Activated T-cell treated with anti-CD3 and anti-CD28 coated beads, Interleukin-2, amount 50 U/mL, for 72 hours (primary cell): ENCODE data around the gene AHRR. TPM values are rescaled to one million over a fixed set of nuclear protein-coding genes. Genes with fewer than 3 reads are reported as not detected.

Source experiments
- ATAC-seq, 2 donors: fragments of 150-1000 bp; cut with Tn5 transposase; replicated peaks in 1 of 2; 2 replicates each; pipeline ENCODE4 v1.10.0; 2021; ENCODE audit warnings: moderate library complexity in 2 of 2, mild to moderate bottlenecking in 1 of 2
- DNase-seq, 2 donors: peaks; one replicate each; pipeline ENCODE4 v3.0.0; 2021 to 2022; ENCODE audit warnings: mixed read lengths in 1 of 2
- H3K27ac Mint-ChIP-seq: one replicate; pipeline ENCODE4 v1.8.0; 2022; ENCODE audit warnings: mild to moderate bottlenecking, moderate library complexity, mixed read lengths
- H3K27me3 Mint-ChIP-seq: one replicate; pipeline ENCODE4 v1.8.0; 2022; ENCODE audit warnings: low read depth, mixed read lengths
- H3K36me3 Mint-ChIP-seq, 2 donors: one replicate each; pipeline ENCODE4 v1.8.0; 2022; ENCODE audit warnings: mixed read lengths in 2 of 2, mild to moderate bottlenecking in 1 of 2; ENCODE audit not compliant: insufficient read depth in 2 of 2
- H3K4me1 Mint-ChIP-seq: one replicate; pipeline ENCODE4 v1.8.0; 2022; ENCODE audit warnings: low read depth, mixed read lengths
- H3K4me3 Mint-ChIP-seq, 2 donors: one replicate each; pipeline ENCODE4 v1.8.0; 2022; ENCODE audit warnings: mild to moderate bottlenecking in 2 of 2, mixed read lengths in 2 of 2, moderate library complexity in 2 of 2
- H3K9me3 Mint-ChIP-seq, 2 donors: one replicate each; pipeline ENCODE4 v1.8.0; 2022; ENCODE audit warnings: mixed read lengths in 2 of 2
- total RNA-seq, 2 donors: library from RNA; stranded (reverse); gene quantifications; one replicate each; pipeline ENCODE4 v1.2.3, GENCODE V29; 2022

The AHRR gene
- total RNA-seq, 2 donors from 2014 or later: 56.0 to 82.2 TPM

GRCh38 chr5:431711-432050 is 110.2 kb downstream of the AHRR start:
- H3K36me3 Mint-ChIP-seq: peaks cover 5 to 22% of the 10 kb centered on the region in 2 donors
- peaks cover 23% of the 10 kb centered on the region for H3K4me1 Mint-ChIP-seq
- H3K9me3 Mint-ChIP-seq: no peaks in the 10 kb centered on the region
- no peak for DNase-seq
- no peak overlapping the region for H3K27ac Mint-ChIP-seq
- ATAC-seq: no peak
- H3K27me3 Mint-ChIP-seq: peaks cover 2% of the 10 kb centered on the region
- no peak overlapping the region for H3K4me3 Mint-ChIP-seq

- peaks cover 5 to 17% of the 10 kb centered on the region in 2 donors for H3K36me3 Mint-ChIP-seq
- H3K27ac Mint-ChIP-seq: no peak overlapping the region
- peaks cover 19% of the 10 kb centered on the region for H3K4me1 Mint-ChIP-seq
- H3K4me3 Mint-ChIP-seq: no peak overlapping the region
- DNase-seq (no peak), ATAC-seq (no peak)
- H3K27me3 Mint-ChIP-seq: no peaks in the 10 kb centered on the region
- H3K9me3 Mint-ChIP-seq: no peaks in the 10 kb centered on the region
Measured at GRCh38 chr5:432201-432927, 110.8 kb downstream of the AHRR start.

- no peaks in the 10 kb centered on the region for H3K27me3 Mint-ChIP-seq
Measured at GRCh38 chr5:432928-433791, 111.6 kb downstream of the AHRR start.

GRCh38 chr5:433836-434235 is 112.3 kb downstream of the AHRR start:
- no peak for ATAC-seq
- Mint-ChIP-seq H3K4me1 (peaks cover 12% of the 10 kb centered on the region), H3K27ac (no peak overlapping the region), H3K9me3 (no peaks in the 10 kb centered on the region), H3K4me3 (no peak overlapping the region), H3K27me3 (no peaks in the 10 kb centered on the region), H3K36me3 (peaks cover 2 to 10% of the 10 kb centered on the region in 2 donors)
- no peak for DNase-seq

More at GRCh38 chr5:432928-433791, 111.6 kb downstream of the AHRR start:
- no peak for DNase-seq
- Mint-ChIP-seq H3K27ac (no peak overlapping the region), H3K36me3 (peaks cover 2 to 11% of the 10 kb centered on the region in 2 donors), H3K4me1 (peaks cover 14% of the 10 kb centered on the region), H3K4me3 (no peak overlapping the region), H3K9me3 (no peaks in the 10 kb centered on the region)
- no peak for ATAC-seq

GRCh38 chr5:434443-435146 is 113.1 kb downstream of the AHRR start:
- DNase-seq: no peak
- no peak for ATAC-seq
- no peak overlapping the region for H3K4me3 Mint-ChIP-seq
- no peaks in the 10 kb centered on the region for H3K27me3 Mint-ChIP-seq
- no peak overlapping the region for H3K27ac Mint-ChIP-seq
- H3K36me3 Mint-ChIP-seq: peaks cover 2 to 10% of the 10 kb centered on the region in 2 donors
- peaks cover 12% of the 10 kb centered on the region for H3K4me1 Mint-ChIP-seq
- H3K9me3 Mint-ChIP-seq: no peaks in the 10 kb centered on the region

GRCh38 chr5:435156-435790 is 113.8 kb downstream of the AHRR start:
- Mint-ChIP-seq H3K27ac (no peak overlapping the region), H3K9me3 (no peaks in the 10 kb centered on the region), H3K4me1 (peaks cover 6% of the 10 kb centered on the region), H3K27me3 (no peaks in the 10 kb centered on the region), H3K36me3 (peaks cover 0 to 7% of the 10 kb centered on the region in 2 donors), H3K4me3 (no peak overlapping the region)
- ATAC-seq: no peak
- no peak for DNase-seq

- ATAC-seq: peak in 1 of 2 donors; percentile 26
- H3K4me3 Mint-ChIP-seq: no peak overlapping the region
- no peaks in the 10 kb centered on the region for H3K4me1 Mint-ChIP-seq
- no peaks in the 10 kb centered on the region for H3K9me3 Mint-ChIP-seq
- no peak overlapping the region for H3K27ac Mint-ChIP-seq
- H3K36me3 Mint-ChIP-seq: peaks cover 0 to 7% of the 10 kb centered on the region in 2 donors
- no peaks in the 10 kb centered on the region for H3K27me3 Mint-ChIP-seq
- no peak for DNase-seq
Measured at GRCh38 chr5:435961-436640, 114.6 kb downstream of the AHRR start.

- no peaks in the 10 kb centered on the region for H3K27me3 Mint-ChIP-seq
- no peak overlapping the region for H3K27ac Mint-ChIP-seq
- H3K36me3 Mint-ChIP-seq: peaks cover 0 to 7% of the 10 kb centered on the region in 2 donors
- DNase-seq (no peak), ATAC-seq (no peak)
- peaks cover 2% of the 10 kb centered on the region for H3K4me1 Mint-ChIP-seq
- H3K9me3 Mint-ChIP-seq: no peaks in the 10 kb centered on the region
- no peak overlapping the region for H3K4me3 Mint-ChIP-seq
Measured at GRCh38 chr5:436641-436975, 115.1 kb downstream of the AHRR start.

GRCh38 chr5:437281-437771 is 115.8 kb downstream of the AHRR start:
- DNase-seq (no peak), ATAC-seq (no peak)
- Mint-ChIP-seq H3K4me3 (no peak overlapping the region), H3K36me3 (peaks cover 0 to 9% of the 10 kb centered on the region in 2 donors), H3K9me3 (no peaks in the 10 kb centered on the region), H3K27me3 (no peaks in the 10 kb centered on the region), H3K4me1 (peaks cover 9% of the 10 kb centered on the region), H3K27ac (no peak overlapping the region)

GRCh38 chr5:438481-438981 is 117.0 kb downstream of the AHRR start:
- Mint-ChIP-seq H3K27me3 (no peaks in the 10 kb centered on the region), H3K4me3 (no peak overlapping the region), H3K36me3 (peaks cover 0 to 9% of the 10 kb centered on the region in 2 donors), H3K9me3 (no peaks in the 10 kb centered on the region), H3K4me1 (peaks cover 11% of the 10 kb centered on the region), H3K27ac (no peak overlapping the region)
- ATAC-seq (no peak), DNase-seq (no peak)

GRCh38 chr5:439181-439580 is 117.7 kb downstream of the AHRR start:
- H3K36me3 Mint-ChIP-seq: peaks cover 0 to 9% of the 10 kb centered on the region in 2 donors
- no peaks in the 10 kb centered on the region for H3K9me3 Mint-ChIP-seq
- no peak overlapping the region for H3K27ac Mint-ChIP-seq
- ATAC-seq: no peak
- peaks cover 14% of the 10 kb centered on the region for H3K4me1 Mint-ChIP-seq
- DNase-seq: no peak
- H3K27me3 Mint-ChIP-seq: no peaks in the 10 kb centered on the region
- H3K4me3 Mint-ChIP-seq: no peak overlapping the region

- Mint-ChIP-seq H3K4me3 (no peak overlapping the region), H3K27ac (no peak overlapping the region), H3K9me3 (no peaks in the 10 kb centered on the region), H3K4me1 (peaks cover 18% of the 10 kb centered on the region), H3K27me3 (no peaks in the 10 kb centered on the region), H3K36me3 (peaks cover 0 to 9% of the 10 kb centered on the region in 2 donors)
- DNase-seq: no peak
- ATAC-seq: no peak
Measured at GRCh38 chr5:439636-440035, 118.1 kb downstream of the AHRR start.
